HG03045 (cell line): ENCODE results near the gene PIK3C3.
"Not testable (repeated sequence)": the region's sequence is repeated elsewhere in the genome, so short reads cannot be mapped to it uniquely, and the experiment has no call there.

Experiments
- ATAC-seq: cut with Tn5 transposase; IDR thresholded peaks from one replicate; pipeline ENCODE4 v1.9.1; 2021; ENCODE audit warnings: mild to moderate bottlenecking, moderate library complexity; ENCODE audit not compliant: unreplicated experiment

The PIK3C3 gene

GRCh38 chr18:42068030-42068429 lies 113.0 kb downstream of the PIK3C3 start:
- no peak for ATAC-seq

- no peak for ATAC-seq
Observed at GRCh38 chr18:42069036-42069435, 114.0 kb downstream of the PIK3C3 start.

- ATAC-seq = no peak
Observed at GRCh38 chr18:42072407-42072806, 117.4 kb downstream of the PIK3C3 start.

- ATAC-seq = no peak
Observed at GRCh38 chr18:42074704-42075103, 119.7 kb downstream of the PIK3C3 start.

GRCh38 chr18:42078711-42079110 lies 123.7 kb downstream of the PIK3C3 start:
- ATAC-seq = no peak

GRCh38 chr18:42080340-42080739 lies 125.3 kb downstream of the PIK3C3 start:
- ATAC-seq = no peak

- ATAC-seq = peak; percentile 49
Observed at GRCh38 chr18:42082415-42083234, 127.6 kb downstream of the PIK3C3 start.

- no peak for ATAC-seq
Observed at GRCh38 chr18:42086288-42086687, 131.3 kb downstream of the PIK3C3 start.

- ATAC-seq = no peak
Observed at GRCh38 chr18:42087235-42087634, 132.2 kb downstream of the PIK3C3 start.

- ATAC-seq = no peak
Observed at GRCh38 chr18:42087876-42088275, 132.8 kb downstream of the PIK3C3 start.

- no peak for ATAC-seq
Observed at GRCh38 chr18:42092848-42093247, 137.8 kb downstream of the PIK3C3 start.

GRCh38 chr18:42094875-42095274 lies 139.8 kb downstream of the PIK3C3 start:
- ATAC-seq = no peak

GRCh38 chr18:42095732-42096377 lies 140.8 kb downstream of the PIK3C3 start:
- no peak for ATAC-seq

GRCh38 chr18:42100248-42100647 lies 145.2 kb downstream of the PIK3C3 start:
- ATAC-seq = no peak

- no peak for ATAC-seq
Observed at GRCh38 chr18:42100911-42101310, 145.9 kb downstream of the PIK3C3 start.

- ATAC-seq = no peak
Observed at GRCh38 chr18:42105394-42105793, 150.4 kb downstream of the PIK3C3 start.

GRCh38 chr18:42106784-42107183 lies 151.8 kb downstream of the PIK3C3 start:
- no peak for ATAC-seq

- no peak for ATAC-seq
Observed at GRCh38 chr18:42107287-42107686, 152.3 kb downstream of the PIK3C3 start.

GRCh38 chr18:42107691-42108450 lies 152.8 kb downstream of the PIK3C3 start:
- ATAC-seq = no peak

- not testable (repeated sequence) for ATAC-seq
Observed at GRCh38 chr18:42112147-42112546, 157.1 kb downstream of the PIK3C3 start.

- no peak for ATAC-seq
Observed at GRCh38 chr18:42112657-42113420, 157.8 kb downstream of the PIK3C3 start.
